ENCODE results near the gene SP110. TPM values are rescaled to one million over a fixed set of nuclear protein-coding genes. Genes with fewer than 3 reads are reported as not detected.
"Not testable (repeated sequence)": the region's sequence is repeated elsewhere in the genome, so short reads cannot be mapped to it uniquely, and the experiment has no call there.

SP110 gene
- total and polyA plus RNA-seq, 2 of the 8 experiments (the other 6 are each of a cell fraction or from before 2014, with no cell fraction given) = 3.1 to 7.1 TPM

DNA sequence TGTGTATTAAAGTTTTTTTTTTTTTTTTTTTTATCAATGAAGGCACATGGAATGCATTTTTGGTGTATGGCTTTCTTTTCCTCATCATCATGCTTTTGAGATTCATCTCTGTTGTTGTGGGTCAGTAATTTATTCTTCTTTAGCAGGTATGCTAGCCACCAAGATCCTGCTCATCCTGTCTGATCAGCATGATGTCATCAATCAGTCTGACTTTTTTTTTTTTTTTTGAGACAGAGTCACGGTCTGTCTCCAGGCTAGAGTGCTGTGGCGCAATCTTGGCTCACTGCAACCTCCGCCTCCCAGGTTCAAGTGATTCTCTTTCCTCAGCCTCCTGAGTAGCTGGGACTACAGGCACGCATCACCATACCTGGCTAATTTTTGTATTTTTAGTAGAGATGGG is 3.0 kb upstream of the SP110 start:
- DNase-seq (ENCODE audit: low read depth in 1 of 2, low spot score in 2 of 2); H3K4me2 ChIP-seq (ENCODE audit: insufficient read depth in 1 of 2, low read depth in 2 of 2, low read length in 2 of 2); H3K23me2 ChIP-seq (ENCODE audit: low read depth, low read length); H3K4ac ChIP-seq (replicated peaks; ENCODE audit: insufficient read length, low read depth, low read length); H4K8ac ChIP-seq (ENCODE audit: extremely low read depth, insufficient read depth, low read length); H4K91ac ChIP-seq (replicated peaks; ENCODE audit: insufficient read length, low read length); H3K79me2 ChIP-seq (ENCODE audit: control insufficient read depth in 1 of 2, insufficient read depth in 2 of 2, low read length in 2 of 2); CTCF ChIA-PET (ENCODE audit: partially characterized antibody); H2BK5ac ChIP-seq (ENCODE audit: low read depth, low read length); FAIRE-seq; H4K20me1 ChIP-seq (replicated peaks in 1 of 2; ENCODE audit: control insufficient read depth in 1 of 2, insufficient read depth in 2 of 2, low read length in 2 of 2); H2BK120ac ChIP-seq (replicated peaks; ENCODE audit: low read depth, low read length); H3K27ac ChIP-seq (ENCODE audit: low read depth, low read length); H4K5ac ChIP-seq (ENCODE audit: insufficient read length, low read depth, low read length); H3K27me3 ChIP-seq (replicated peaks in 1 of 4; ENCODE audit: control insufficient read depth in 3 of 4, extremely low read depth in 1 of 4, insufficient read depth in 3 of 4, low read length in 3 of 4); H3K9me3 ChIP-seq (ENCODE audit: insufficient read depth in 2 of 2, low read depth in 1 of 2, low read length in 1 of 2); H2BK12ac ChIP-seq (ENCODE audit: low read depth, low read length); POLR2A ChIA-PET (ENCODE audit: partially characterized antibody); H2BK20ac ChIP-seq (ENCODE audit: low read length); H3K79me1 ChIP-seq (ENCODE audit: low read depth, low read length); H3K18ac ChIP-seq (ENCODE audit: extremely low read depth, low read length); H3K56ac ChIP-seq (replicated peaks; ENCODE audit: insufficient read length, low read depth, low read length); H3K14ac ChIP-seq (ENCODE audit: insufficient read length); H3K4me1 ChIP-seq (replicated peaks in 1 of 4; ENCODE audit: control insufficient read depth in 3 of 4, insufficient read depth in 4 of 4, low read length in 3 of 4); H2BK15ac ChIP-seq (ENCODE audit: low read length); H3K36me3 ChIP-seq (ENCODE audit: control insufficient read depth in 2 of 4, insufficient read depth in 4 of 4, low read length in 3 of 4); H3K9ac ChIP-seq (replicated peaks in 1 of 4; ENCODE audit: extremely low read depth in 1 of 4, low read depth in 3 of 4, low read length in 3 of 4); H2AK5ac ChIP-seq (ENCODE audit: low read depth, low read length); H3K23ac ChIP-seq (ENCODE audit: insufficient read length); H3K4me3 ChIP-seq (ENCODE audit: extremely low read depth in 1 of 4, insufficient read depth in 2 of 4, low read depth in 3 of 4, low read length in 4 of 4); H2AFZ ChIP-seq (ENCODE audit: low read length): not testable (repeated sequence)
- WGBS, 2 experiments (ENCODE audit: extremely low coverage in 1 of 2, insufficient coverage in 1 of 2, insufficient read length in 1 of 2, insufficient replicate concordance in 2 of 2, low coverage in 1 of 2, low lambda C conversion rate in 2 of 2, missing lambda C conversion rate in 1 of 2) = 88% methylated on average over 4 of the region's 4 CpGs; no CpG with 5 or more reads in 1 of the 2 experiments
